Activated T-cell treated with anti-CD3 and anti-CD28 coated beads for 24 hours (primary cell): ENCODE measurements around the gene NCAM1.
"Not testable (repeated sequence)": the region's sequence is repeated elsewhere in the genome, so short reads cannot be mapped to it uniquely, and the experiment has no call there.

Experiments
- DNase-seq: peaks from one replicate; pipeline ENCODE4 v3.0.0-alpha.2; 2020; ENCODE audit warnings: low read depth

NCAM1 gene

DNA sequence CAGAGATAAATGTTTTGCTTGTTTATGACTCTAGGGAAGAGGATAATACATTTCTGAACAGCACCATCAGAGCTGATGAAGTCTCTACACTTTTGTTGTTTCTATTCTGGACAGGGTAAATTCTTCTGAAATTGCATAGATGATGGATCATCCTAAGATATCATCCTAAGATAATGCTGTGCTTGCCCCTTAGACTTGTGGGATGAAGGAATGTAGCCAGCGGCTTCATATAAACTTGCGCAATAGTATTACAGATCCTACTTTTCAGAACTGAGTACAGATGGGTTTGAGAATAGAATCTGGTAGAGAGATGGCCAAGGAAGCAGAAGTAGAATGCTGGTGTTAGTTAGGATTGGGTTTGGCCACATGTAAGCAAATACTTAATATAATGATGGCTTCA lies 61.0 kb downstream of the NCAM1 start:
- no peak for DNase-seq

DNA sequence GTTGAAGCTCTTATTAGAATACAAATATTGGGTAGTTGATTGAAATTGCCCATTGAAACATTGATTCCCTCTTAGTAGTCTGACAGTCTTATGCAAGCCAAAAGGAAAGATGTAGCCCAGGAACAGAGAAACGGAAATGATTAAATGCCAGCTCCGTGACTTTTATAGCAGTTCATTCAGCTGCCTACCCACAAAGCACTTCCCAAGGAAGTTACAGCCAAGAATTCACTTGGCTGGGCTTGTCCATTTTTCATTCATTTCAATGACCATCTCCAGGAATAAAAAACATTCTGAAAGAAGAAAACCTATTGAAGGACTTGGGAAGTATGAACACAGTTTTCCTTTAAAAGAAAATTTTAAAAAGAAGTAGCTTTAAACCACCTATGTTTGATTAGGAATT lies 62.0 kb downstream of the NCAM1 start:
- DNase-seq: no peak

DNA sequence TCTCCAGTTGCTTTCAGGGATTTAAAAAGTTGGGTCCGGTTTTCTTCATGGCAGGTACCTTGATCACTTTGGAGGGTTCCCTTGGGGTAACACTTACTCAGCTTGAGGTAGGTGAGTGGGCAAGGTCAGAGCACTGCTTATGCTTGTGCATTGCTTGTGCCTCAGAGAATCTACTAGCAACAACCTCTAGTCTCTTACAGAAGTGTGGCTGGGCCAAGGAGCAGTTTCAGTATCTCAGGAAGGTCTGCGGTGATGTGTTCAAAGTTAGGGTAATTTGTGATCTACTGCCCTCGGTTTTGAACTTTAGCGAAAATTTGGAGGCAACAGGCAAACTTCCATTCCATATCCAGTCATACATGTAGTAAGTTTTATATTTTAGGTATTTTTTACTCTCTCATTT lies 62.8 kb downstream of the NCAM1 start:
- DNase-seq: no peak

DNA sequence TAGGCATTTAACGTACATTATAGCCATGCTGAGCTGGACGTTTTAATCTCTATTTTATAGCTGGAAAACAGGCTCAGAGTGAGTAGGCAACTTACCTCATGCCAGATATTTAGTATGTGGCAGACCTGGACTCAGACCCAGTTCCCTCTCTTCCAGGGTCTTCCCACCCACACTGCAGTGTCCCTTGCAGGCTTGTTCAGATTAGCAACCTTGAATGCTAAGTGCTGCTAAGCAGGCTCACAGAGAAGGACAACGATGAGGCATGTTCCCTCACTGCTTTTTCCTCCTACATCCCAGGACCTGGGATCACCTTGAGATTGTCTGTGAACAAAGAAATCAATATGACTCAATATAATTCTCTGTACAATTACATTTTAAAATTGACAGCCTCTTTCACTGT lies 65.6 kb downstream of the NCAM1 start:
- no peak for DNase-seq

DNA sequence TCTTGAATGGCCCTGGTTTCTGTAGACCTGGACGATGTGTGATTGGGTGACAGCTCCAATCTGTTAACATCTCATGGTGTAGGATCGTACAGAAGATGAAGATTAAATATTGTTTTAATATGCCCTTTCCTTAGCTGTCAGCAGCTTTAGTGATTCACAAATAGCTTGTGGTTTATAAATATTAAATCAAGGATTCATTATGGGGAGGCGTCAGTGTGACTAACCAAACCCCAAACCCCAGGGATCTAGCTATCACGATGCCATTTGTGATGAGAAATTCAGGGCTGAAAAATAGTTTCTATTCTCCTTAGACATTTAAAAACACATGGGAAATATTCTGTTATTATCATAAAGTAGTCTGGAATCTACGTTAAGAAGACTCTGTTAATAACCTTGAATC lies 73.4 kb downstream of the NCAM1 start:
- no peak for DNase-seq

DNA sequence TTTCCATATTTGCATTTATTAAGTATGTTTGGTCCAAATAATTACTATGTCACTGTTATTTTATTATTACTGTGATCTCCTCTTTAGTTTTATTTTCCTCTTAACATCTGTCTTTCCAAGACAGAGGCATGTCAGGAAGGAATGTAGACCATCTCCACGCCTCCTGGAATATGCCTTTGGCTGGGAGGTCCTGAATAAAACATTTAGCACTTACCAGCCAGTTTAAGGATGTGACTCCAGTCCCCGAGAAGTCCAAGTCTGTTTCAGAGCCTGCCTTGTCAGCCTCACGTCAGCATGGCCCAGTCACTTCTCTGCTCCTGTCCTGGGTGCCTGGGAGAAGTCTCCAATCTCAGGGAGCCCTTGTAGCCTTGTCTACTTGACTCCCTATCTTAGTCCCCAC lies 74.5 kb downstream of the NCAM1 start:
- DNase-seq: no peak

DNA sequence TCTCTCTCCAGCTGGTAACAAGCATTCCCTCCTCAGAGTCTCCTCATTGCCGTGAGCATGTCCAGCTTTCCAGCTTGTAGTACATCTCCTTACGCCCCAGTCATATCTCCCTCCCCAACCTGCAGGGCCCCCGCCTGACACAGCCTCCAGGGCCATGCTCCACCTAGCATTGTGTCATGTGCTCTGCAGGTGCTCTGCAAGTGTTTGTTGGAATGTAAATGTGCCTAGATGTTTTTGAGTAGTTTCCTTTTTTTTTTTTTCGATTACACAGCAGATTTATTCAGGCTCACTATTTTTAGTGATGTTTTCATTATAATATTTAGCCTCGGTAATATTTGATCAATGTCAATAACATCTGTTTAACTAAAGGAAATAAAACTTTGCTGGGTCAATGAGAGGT lies 82.5 kb downstream of the NCAM1 start:
- DNase-seq: no peak

DNA sequence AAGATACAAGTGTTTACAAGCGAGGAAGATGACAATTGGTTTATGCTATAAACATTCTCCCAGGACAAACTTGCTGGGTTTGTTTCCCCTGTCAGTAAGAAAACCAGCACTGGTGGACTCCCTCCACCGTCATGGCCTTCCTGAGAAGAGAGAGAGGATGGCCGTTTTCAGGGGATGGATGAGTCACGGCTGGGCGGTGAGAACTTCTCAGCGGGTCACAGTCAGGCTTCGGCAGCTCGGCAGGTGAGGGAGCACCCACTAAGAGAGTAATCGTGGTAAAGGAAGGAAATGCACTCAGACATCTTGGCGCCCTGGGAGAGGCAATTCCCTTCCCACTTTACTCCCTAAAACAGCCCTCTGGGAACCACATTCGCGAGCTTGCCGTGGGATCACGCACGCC lies 83.9 kb downstream of the NCAM1 start:
- no peak for DNase-seq

DNA sequence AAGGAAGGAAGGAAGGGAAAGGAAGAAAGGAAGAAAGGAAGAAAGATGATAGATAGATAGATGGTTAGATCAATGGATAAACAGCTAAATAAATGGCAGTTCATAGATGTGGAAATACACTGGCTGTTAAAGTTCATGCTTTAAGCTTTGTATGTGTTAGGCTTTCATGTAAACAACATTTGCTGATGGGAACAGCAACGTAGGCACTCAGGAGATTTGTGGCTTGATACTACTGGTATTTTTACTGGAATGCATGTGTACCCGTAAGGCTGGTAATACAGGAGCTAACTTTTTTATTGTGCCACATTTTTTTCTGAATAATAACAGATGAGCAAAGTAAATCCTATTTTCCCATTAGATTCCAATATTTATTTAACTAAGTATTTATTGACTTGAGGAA lies 85.6 kb downstream of the NCAM1 start:
- DNase-seq: no peak

DNA sequence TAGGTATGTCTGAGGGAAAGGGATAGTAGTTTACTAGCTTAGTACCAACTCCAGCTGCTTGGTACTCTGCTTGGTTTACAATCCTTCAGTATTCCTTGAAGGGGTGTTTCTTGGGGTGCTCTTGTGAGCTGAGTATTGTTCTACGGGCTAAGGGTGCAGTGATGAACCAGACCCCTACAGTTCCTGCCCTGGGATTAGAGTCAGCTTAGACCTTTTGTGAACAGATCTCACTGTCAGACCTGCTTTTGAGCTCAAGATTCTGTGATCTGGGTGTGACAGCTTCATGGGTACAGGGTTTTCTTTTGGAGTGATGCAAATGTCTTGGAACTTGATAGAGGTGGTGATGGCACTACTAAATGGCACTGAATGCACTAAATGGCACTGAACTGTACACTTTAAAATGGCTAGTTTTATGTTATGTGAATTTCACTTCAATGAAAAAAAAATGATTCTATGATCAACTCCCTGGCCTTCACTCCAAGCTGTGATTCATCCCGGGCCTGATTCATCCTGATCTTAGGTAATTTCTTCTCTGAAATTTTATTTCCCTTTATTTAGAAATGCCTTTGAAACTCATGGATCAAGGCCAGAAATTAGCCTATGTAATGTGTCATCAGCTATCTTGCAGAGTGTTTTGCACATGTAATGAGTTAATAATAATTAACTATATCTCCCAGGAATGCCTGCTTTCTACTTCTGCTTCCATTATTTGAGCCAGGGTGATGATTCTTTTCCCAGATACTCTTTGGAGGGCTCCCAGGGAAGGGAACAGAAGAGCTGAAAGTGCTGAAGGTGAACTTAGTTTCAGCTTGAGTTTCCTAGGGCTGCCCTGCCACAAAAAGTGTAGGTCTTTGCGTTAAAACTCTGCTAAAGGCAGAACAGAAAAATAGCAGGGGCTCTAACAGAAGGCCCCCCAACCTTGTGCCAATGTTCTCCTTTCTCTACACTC lies 87.9 kb downstream of the NCAM1 start:
- DNase-seq: no peak

DNA sequence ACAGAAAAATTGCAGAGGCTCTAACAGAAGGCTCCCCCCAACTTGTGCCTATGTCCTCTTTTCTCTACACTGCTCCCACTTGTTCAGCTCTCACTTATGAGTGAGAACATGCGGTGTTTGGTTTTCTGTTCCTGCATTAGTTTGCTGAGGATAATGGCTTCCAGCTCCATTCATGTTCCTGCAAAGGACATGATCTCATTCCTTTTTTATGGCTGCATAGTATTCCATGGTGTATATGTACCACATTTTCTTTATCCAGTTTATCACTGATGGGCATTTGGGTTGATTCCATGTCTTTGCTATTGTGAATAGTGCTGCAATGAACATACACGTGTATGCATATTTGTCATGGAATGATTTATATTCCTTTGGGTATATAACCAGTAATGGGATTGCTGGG lies 91.8 kb downstream of the NCAM1 start:
- DNase-seq: not testable (repeated sequence)

DNA sequence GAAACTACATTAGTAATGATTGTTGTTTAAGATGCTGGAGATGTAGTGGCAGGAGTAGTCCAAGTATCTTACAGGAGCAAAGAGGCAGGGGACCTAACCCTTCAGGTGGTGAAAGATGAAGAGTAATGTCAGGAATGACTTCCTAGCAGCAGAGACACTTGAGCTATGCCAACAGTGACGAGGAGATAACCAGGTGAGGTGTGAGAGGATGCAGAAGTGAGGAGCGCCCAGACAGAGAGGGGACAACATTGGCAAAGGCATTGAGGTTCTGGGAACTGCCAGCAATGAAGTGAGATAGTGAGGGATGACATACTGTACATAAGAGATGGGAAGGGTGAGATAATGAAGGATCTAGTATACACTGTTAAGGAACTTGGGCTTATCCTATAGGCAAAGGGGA lies 95.8 kb downstream of the NCAM1 start:
- no peak for DNase-seq

DNA sequence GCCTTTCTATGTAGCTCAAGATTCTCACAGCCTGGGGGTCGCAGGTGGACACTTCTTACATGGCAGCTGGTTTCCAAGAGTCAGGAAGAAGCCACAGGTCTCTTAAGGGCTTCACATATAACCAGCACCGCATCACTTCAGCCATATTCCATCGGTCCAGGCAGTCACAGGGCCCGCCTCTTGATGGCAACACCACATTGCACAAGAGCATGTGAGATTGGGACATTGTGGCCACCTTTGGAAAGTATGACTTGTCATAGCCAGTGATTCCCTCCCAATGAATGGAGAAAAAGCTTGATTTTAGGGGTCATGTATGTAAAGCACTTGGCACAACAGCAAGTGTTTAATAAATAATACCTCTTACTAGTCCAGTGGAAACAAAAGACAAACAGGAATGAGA lies 98.3 kb downstream of the NCAM1 start:
- DNase-seq: no peak

DNA sequence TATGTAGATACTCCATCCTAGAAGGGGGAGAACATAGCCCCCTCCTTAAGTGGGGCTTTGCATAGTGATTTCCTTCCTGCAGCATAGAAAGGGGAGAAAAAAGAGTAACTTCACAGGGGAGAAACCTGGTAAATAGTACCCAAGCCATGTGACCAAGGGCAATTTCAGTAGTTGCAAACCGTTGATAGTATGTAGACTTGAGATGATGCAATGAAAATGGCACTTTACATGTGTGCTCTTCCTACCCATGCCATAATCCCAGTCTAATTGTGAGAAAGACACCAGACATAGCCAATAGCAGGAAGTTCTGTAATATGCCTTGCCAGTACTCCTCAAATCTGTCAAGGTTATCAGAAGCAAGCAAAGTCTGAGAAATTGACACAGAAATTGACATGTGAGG lies 104.1 kb downstream of the NCAM1 start:
- no peak for DNase-seq

DNA sequence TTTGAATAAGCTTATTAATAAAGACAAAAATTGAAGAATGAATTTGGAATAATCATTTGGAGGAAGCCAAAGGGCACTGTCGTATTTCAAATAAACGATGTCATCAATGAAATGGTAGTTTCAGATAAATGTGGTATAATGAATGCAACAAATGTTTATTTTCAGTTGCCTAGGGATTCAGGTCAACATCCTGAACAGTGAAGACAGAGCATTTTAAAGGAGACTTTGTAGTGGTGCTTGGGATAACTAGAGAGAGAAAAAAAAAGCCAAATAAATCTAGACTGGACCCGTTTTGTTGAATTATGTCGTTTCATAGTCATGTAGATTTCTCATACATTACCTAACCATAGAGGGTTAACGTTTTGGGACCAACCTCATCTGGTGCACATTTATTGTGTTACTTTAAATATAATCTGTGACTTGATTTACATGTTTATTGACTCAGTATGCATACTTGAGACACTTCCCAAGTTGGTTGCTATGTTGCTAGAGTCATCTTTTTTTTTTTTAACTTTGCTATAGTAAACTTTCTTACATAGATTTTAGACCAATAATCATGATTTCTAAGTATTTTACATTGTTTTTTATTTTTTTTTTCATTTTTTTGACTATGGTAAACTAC lies 111.1 kb downstream of the NCAM1 start:
- DNase-seq: no peak

DNA sequence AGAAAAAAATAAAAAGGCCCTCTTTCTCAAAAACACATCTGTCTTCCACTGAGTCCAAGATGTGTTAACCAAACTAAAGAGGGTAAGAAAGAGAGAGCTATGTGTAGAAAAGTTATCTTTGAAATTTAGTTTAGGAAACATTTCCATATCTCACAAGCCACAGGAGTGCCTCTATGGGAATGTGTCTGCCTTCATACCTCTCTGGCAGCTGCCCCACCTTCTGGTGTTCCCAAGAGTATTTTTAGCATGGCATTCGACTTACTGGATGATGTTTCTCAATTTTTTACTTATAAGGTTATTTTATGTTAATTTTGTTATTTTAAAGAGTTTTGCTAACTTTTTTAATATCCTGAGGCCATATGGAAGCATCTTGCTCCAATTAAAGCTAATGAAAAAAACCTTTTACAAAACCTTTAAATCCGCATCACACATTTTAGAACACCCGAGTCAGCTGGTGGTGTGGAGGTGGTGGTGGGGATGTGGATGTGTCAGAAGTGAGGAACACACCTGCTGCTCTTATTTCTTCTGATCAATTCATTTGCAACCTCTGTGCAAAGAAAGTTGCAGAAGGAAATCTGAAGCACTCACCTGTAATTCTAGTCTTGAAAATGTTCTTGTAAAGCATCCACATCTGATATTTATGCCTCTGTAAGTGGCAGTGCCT lies 112.2 kb downstream of the NCAM1 start:
- no peak for DNase-seq

DNA sequence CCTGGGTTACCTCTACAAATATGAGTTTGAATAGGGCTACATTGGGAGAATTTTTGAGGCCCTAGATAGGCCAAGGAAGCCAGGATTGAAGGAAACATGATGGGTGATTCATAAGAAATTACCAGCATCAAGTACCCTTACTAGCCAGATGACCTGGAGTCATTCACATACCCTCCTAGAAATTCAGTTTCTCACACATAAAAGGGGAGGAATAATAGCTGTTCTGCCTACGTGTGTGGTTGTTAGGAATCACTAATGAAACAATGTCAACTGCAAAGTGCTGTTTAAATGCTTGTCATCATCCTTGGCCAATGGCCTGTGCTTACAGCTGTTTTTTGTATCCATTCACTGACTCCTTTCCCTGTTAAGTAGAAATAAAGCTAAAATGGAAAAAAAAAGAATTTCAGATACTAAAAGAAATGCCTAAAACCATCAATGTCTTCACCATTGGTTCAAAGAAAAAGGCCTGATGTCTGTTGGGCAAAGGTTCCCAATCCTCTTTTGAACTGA lies 114.4 kb downstream of the NCAM1 start:
- no peak for DNase-seq

DNA sequence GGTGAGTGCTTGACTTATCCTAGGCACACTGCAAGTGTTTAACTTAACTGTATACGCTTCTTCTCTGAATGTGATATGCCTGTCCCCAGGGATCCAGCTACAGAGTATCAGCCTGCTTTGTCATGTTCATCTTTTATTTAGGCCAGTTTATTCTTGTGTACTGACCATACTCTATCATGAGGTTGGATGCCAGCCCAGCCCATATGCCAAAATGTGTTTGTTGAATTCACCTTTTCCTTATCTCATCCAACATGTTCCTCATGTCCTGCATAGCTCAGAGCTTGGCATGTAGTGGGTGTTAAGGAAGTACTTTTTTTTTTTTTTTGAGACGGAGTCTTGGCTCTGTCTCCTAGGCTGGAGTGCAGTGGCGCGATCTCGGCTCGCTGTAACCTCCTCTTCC lies 116.2 kb downstream of the NCAM1 start:
- no peak for DNase-seq

DNA sequence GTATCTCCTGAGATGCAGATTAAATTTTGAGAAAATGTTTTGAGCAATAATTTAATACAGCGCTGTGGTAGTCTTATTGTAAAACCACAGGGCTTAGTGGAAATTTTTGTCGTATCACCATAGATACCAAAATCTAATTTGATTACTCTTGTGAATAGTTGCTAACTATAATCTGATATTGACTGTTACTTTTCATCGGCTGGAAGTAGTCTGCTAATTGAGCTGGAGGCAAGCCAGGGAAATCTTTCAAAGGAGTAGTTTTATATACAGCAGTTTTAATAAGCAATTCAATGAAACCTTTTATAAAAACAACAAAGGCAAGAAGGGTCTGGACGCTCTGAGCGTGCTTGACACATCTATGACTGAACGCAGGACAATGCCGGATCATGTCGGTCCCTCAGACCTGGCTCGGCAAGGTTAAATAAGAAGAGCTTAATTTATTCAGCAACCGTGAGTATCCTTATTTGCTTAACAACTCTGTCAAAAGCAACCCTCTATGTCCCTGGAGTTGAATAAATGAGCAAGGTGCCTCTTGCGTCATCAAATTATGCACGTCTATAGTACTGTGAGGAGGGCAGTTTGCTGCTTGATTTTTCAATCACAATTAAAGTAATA lies 121.2 kb downstream of the NCAM1 start:
- no peak for DNase-seq

DNA sequence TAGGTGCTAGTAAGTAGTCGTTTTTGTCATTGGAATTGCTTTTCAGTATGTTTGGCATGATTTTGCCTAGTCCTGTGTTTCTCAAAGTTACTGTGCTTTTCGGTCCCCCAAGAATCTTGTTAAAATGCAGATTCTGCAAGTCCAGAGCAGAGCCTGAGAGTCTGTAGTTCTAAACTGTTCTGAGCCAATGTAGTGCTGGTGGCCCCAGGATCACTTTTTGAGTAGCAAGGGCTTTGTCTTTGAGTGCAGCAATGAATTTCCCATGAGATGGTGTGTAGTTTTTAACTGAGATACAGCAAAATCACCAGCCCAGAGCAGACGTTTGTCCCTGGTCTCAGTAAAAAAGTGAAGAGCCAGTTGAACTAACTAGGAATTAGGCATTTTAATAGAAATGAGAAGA lies 122.4 kb downstream of the NCAM1 start:
- DNase-seq: no peak

DNA sequence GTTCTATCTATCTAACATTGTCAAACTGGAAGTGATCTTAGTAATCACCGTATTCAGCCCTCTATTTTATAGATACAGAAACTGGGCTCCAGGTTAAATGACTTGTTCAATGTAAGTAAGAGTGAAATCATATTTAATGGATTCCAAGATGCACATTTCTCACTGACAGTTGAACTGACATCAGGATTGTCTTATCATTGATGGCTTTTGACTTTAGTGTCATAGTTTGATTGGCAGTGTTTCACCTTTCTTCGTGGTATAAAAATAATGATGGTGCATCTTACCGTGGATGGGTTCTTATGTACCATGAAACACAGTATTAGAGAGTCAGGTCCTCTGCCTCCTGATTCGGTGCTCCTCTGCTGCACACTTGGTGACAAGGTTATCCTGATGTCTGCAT lies 123.1 kb downstream of the NCAM1 start:
- no peak for DNase-seq

DNA sequence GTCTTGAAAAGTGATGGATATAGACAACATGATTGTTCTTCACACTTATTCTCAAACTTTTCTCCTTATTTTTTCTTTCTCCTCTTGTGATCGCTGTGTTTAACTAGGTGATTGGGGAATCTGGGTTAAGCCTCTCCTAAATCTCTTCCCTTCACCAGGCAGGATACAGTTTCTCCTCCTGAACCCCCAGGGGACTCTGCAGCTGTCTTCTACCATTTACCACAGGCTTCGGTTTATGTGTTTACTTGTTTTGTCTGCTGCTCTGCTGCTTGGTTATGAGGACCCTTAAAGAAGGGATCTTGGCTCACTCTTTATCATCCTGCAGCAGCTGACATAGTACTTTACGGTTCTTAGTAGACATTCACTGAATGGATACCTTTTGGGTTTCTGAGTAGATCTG lies 124.2 kb downstream of the NCAM1 start:
- no peak for DNase-seq

DNA sequence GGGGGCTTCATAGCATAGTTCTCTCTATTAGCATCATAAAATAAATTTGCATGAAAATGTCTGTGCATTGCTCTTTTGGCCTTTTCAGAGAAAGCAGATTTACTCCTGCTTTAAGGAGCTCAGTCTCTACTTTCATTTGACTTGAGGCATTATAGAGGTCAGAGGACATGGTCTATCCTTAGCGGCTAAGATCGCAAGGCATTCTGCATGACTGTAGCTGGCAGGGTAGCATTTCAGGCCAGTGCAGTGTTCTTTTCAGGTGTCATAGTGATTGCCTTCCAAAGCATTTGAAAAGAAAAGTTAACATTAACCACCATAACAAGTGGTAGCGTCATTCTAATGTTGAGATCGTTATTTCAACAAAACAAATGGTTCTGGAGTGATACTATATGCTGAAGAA lies 126.5 kb downstream of the NCAM1 start:
- DNase-seq: no peak
